Measurements from ENCODE around the gene WDR17.

The WDR17 gene

DNA sequence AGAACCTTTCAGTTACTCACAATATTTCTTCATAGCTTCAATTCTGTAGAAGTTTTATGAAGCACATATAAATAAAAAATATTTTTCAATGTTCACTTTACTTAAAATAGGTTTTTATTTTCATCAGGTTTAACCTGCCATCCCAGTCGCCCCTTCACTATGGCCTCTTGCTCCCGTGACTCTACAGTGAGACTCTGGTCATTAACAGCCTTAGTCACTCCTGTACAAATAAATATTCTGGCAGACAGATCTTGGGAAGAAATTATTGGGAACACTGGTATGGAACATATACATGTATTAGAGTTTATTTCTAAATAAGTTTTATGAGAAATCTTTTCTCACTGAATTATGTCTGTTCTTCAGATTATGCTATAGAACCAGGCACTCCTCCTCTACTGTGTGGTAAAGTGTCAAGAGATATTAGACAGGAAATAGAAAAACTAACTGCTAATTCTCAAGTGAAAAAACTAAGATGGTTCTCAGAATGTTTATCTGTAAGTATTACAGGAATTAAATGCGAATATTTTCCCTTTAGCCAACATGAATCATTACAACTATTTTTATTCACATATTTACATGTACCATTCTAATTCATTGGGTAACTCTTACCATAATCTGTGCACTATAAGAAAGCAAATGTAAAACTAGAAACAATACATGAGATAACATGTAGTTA lies 84.2 kb downstream of the WDR17 start:
- DNase-seq (ENCODE audit: low read depth), result no peak
- no peak overlapping the region for H3K4me3 ChIP-seq (ENCODE audit: low read length)
- TF ChIP-seq, protein P1, sequence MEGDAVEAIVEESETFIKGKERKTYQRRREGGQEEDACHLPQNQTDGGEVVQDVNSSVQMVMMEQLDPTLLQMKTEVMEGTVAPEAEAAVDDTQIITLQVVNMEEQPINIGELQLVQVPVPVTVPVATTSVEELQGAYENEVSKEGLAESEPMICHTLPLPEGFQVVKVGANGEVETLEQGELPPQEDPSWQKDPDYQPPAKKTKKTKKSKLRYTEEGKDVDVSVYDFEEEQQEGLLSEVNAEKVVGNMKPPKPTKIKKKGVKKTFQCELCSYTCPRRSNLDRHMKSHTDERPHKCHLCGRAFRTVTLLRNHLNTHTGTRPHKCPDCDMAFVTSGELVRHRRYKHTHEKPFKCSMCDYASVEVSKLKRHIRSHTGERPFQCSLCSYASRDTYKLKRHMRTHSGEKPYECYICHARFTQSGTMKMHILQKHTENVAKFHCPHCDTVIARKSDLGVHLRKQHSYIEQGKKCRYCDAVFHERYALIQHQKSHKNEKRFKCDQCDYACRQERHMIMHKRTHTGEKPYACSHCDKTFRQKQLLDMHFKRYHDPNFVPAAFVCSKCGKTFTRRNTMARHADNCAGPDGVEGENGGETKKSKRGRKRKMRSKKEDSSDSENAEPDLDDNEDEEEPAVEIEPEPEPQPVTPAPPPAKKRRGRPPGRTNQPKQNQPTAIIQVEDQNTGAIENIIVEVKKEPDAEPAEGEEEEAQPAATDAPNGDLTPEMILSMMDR (IDR thresholded peaks at IDR 0.05; ENCODE audit: insufficient read depth, low read depth, low read length, missing control alignments), result no peak

DNA sequence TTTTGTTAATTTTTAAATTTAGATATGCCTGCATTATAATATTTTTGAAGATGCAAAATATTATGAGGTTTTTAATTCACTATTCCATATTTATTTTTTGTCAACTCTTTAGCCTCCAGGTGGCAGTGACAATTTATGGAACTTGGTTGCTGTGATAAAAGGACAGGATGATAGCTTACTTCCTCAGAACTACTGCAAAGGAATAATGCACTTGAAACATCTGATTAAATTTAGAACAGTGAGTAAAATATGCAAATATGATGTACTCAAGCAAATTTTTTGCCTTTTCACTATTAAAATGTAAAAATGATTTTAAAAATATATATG lies 84.7 kb downstream of the WDR17 start:
- DNase-seq (ENCODE audit: low read depth), result peak; percentile 48
- TF ChIP-seq, protein P1 (IDR thresholded peaks at IDR 0.05; ENCODE audit: insufficient read depth, low read depth, low read length, missing control alignments), result peak; percentile 38

DNA sequence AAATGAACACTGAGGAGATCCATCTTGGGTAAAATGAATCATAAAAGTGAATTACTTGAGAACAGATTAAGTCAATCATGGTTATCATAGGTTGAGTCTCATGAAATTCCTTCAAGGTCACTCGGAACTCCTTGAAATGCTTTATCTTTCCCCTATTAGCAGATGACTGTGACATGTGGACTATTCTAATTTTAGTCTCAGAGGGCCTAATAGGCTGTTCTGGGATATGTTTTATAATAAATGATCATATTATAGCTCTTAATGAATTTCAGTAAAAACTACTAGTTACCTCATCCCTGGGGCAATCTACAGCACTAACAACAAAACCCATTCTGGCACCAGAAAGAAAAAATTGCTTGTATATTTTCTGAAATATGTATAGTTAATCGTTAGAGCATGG lies 85.1 kb downstream of the WDR17 start:
- DNase-seq (ENCODE audit: low read depth), result no peak
- no peak overlapping the region for H3K4me3 ChIP-seq (ENCODE audit: low read length)
- TF ChIP-seq, protein P1 (IDR thresholded peaks at IDR 0.05; ENCODE audit: insufficient read depth, low read depth, low read length, missing control alignments), result no peak

More for the DNA sequence above, 84.7 kb downstream of the WDR17 start:
- no peak overlapping the region for H3K4me3 ChIP-seq (ENCODE audit: low read length)

DNA sequence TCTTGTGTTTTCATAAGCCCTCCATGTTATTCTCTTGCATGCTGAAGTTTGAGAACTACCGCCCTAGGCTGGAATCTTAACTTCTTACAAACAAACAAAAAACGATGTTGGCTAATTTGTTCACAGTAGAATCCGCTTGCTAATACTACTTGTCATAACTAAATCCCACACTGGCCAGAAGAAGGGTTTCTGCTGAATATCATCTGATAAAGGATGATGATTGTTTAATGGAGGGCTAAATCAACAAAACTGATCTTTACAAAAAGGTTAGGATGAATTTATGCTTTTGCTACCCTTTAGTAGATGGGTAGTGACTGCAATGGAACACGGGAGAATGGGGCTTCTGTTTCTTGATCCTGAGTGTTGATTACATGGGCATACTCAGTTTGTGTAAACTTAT lies 87.5 kb downstream of the WDR17 start:
- TF ChIP-seq, protein P1 (IDR thresholded peaks at IDR 0.05; ENCODE audit: insufficient read depth, low read depth, low read length, missing control alignments), result no peak
- no peak for DNase-seq (ENCODE audit: low read depth)
- H3K4me3 ChIP-seq (ENCODE audit: low read length), result no peak overlapping the region

DNA sequence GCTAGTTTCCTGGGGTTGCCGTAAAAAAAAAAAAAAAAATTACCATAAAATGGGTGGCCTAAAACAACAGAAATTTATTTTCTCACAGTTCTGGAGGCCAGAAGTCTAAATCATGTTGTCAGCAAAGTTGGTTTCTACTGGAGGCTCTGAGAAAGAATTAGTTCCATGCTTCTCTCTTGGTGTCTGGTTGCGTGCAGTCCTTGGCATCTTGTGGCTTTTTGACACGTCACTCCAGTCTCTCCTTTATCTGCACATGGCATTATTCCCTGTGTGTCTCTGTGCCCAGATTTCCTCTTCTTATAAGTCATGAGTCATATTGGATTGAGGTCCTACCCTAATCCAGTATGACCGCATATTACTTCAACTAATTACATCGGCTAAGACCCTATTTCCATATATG lies 91.0 kb downstream of the WDR17 start:
- H3K4me3 ChIP-seq (ENCODE audit: low read length), result no peak overlapping the region
- peak; percentile 5 for DNase-seq (ENCODE audit: low read depth)
- TF ChIP-seq, protein P1 (IDR thresholded peaks at IDR 0.05; ENCODE audit: insufficient read depth, low read depth, low read length, missing control alignments), result no peak

DNA sequence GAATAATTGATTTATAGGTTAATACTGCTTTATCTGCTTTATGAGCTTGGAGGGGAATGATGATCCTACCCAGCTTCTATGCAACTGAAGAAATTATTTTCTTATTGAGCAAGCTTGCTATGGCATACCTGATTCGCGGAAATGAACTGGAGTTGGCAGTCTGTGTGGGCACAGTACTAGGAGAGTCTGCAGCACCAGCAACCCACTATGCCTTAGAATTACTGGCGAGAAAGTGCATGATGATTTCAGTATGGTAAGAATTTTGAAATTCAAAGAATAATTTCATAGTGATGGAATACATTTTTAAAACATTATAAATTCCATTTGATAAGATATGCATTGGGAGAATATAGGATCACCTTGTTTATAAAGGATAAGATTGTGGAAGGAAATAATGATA lies 97.4 kb downstream of the WDR17 start:
- DNase-seq (ENCODE audit: low read depth), result no peak
- TF ChIP-seq, protein P1 (IDR thresholded peaks at IDR 0.05; ENCODE audit: insufficient read depth, low read depth, low read length, missing control alignments), result no peak
- H3K4me3 ChIP-seq (ENCODE audit: low read length), result no peak overlapping the region

DNA sequence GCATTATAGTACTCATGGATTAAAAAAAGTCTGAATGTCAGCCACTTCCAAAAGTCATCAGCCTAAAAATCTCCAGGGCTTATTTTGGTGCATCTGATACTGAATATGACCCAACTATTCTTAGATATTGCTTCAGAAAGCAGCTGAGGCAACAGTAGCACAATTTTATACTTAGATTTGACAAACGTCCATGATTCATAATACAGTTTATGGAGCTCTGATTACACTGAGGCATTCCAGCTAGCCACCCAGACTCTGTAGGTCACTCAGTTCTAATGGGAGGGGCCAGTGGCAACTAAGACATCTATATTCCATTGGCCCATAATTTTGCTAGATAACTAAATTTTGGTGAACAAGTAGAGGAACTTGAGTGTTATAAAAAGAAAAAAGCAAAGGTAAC lies 119.4 kb downstream of the WDR17 start:
- TF ChIP-seq, protein P1 (IDR thresholded peaks at IDR 0.05; ENCODE audit: insufficient read depth, low read depth, low read length, missing control alignments), result no peak
- no peak overlapping the region for H3K4me3 ChIP-seq (ENCODE audit: low read length)
- peak; percentile 69 for DNase-seq (ENCODE audit: low read depth)

Measured in epithelial cell of esophagus (primary cell).